Type B pancreatic cell (in vitro differentiated cells): ENCODE data around the gene AGMO. TPM values are rescaled to one million over a fixed set of nuclear protein-coding genes. Genes with fewer than 3 reads are reported as not detected.

ENCODE experiments used
- DNase-seq: peaks from one replicate; pipeline ENCODE4 v3.0.0; 2021; ENCODE audit warnings: mixed read lengths; ENCODE audit not compliant: unreplicated experiment; ENCODE audit errors: extremely low spot score
- H3K27ac Mint-ChIP-seq: 2 replicates; pipeline ENCODE4 v1.8.0; 2021; ENCODE audit warnings: mild to moderate bottlenecking, mixed read lengths
- H3K27me3 Mint-ChIP-seq: 2 replicates; pipeline ENCODE4 v1.8.0; 2021; ENCODE audit warnings: mixed read lengths
- H3K36me3 Mint-ChIP-seq: 2 replicates; pipeline ENCODE4 v1.8.0; 2021; ENCODE audit warnings: mixed read lengths
- H3K4me1 Mint-ChIP-seq: one replicate; pipeline ENCODE4 v1.8.0; 2021; ENCODE audit warnings: mixed read lengths; ENCODE audit not compliant: unreplicated experiment
- H3K4me3 Mint-ChIP-seq: 2 replicates; pipeline ENCODE4 v1.8.0; 2021; ENCODE audit warnings: mild to moderate bottlenecking, mixed read lengths
- H3K9me3 Mint-ChIP-seq: 2 replicates; pipeline ENCODE4 v1.8.0; 2021; ENCODE audit warnings: mixed read lengths
- CTCF ChIP-seq: fragments of 200-600 bp; sonication (generic); conservative IDR thresholded peaks from 2 replicates; pipeline ENCODE4 v1.5.0; 2021; ENCODE audit warnings: antibody characterized with exemption, mild to moderate bottlenecking
- total RNA-seq: library from RNA; stranded (reverse); gene quantifications from 2 replicates; pipeline ENCODE4 v1.2.1, GENCODE V29; 2021; ENCODE audit warnings: low replicate concordance

The AGMO gene
- total RNA-seq, 1 donor from 2014 or later = 0.41 TPM

GRCh38 chr7:15197042-15197977, 364.5 kb downstream of the AGMO start:
- Mint-ChIP-seq H3K9me3 (no peaks in the 10 kb centered on the region), H3K27me3 (no peaks in the 10 kb centered on the region), H3K27ac (no peak overlapping the region)

GRCh38 chr7:15178065-15178464, 383.8 kb downstream of the AGMO start:
- TF ChIP-seq CTCF = no peak
- DNase-seq = no peak
- no peaks in the 10 kb centered on the region for H3K4me1 Mint-ChIP-seq
- H3K4me3 Mint-ChIP-seq = no peak overlapping the region
- H3K9me3 Mint-ChIP-seq = peaks cover 6% of the 10 kb centered on the region
- no peak overlapping the region for H3K27ac Mint-ChIP-seq
- no peaks in the 10 kb centered on the region for H3K36me3 Mint-ChIP-seq
- no peaks in the 10 kb centered on the region for H3K27me3 Mint-ChIP-seq

More at GRCh38 chr7:15197042-15197977, 364.5 kb downstream of the AGMO start:
- Mint-ChIP-seq H3K4me1 (peaks cover 10% of the 10 kb centered on the region), H3K4me3 (no peak overlapping the region), H3K36me3 (no peaks in the 10 kb centered on the region)
- no peak for TF ChIP-seq CTCF
- no peak for DNase-seq

GRCh38 chr7:15176089-15176488, 385.7 kb downstream of the AGMO start:
- Mint-ChIP-seq H3K9me3 (peaks cover 6% of the 10 kb centered on the region), H3K4me3 (no peak overlapping the region), H3K4me1 (no peaks in the 10 kb centered on the region), H3K27ac (no peak overlapping the region), H3K36me3 (no peaks in the 10 kb centered on the region), H3K27me3 (no peaks in the 10 kb centered on the region)
- no peak for DNase-seq
- no peak for TF ChIP-seq CTCF

GRCh38 chr7:15175152-15175551, 386.7 kb downstream of the AGMO start:
- no peak for TF ChIP-seq CTCF
- peaks cover under 1% of the 10 kb centered on the region for H3K9me3 Mint-ChIP-seq
- DNase-seq = no peak
- H3K4me3 Mint-ChIP-seq = no peak overlapping the region
- no peak overlapping the region for H3K27ac Mint-ChIP-seq
- no peaks in the 10 kb centered on the region for H3K4me1 Mint-ChIP-seq
- H3K36me3 Mint-ChIP-seq = no peaks in the 10 kb centered on the region
- H3K27me3 Mint-ChIP-seq = no peaks in the 10 kb centered on the region

- H3K27me3 Mint-ChIP-seq = no peaks in the 10 kb centered on the region
- TF ChIP-seq CTCF = no peak
- H3K4me1 Mint-ChIP-seq = no peaks in the 10 kb centered on the region
- no peak for DNase-seq
- H3K27ac Mint-ChIP-seq = no peak overlapping the region
- no peaks in the 10 kb centered on the region for H3K9me3 Mint-ChIP-seq
- H3K36me3 Mint-ChIP-seq = no peaks in the 10 kb centered on the region
- no peak overlapping the region for H3K4me3 Mint-ChIP-seq
Observed at GRCh38 chr7:15174485-15174884, 387.3 kb downstream of the AGMO start.
